Bronchial epithelial cell (primary cell): ENCODE data around the gene FYN. TPM values are rescaled to one million over a fixed set of nuclear protein-coding genes. Genes with fewer than 3 reads are reported as not detected.

Experiments
- DNase-seq: peaks from one replicate; pipeline ENCODE4 v3.0.0-alpha.2; 2010; ENCODE audit warnings: low read depth
- FAIRE-seq: peaks from 2 replicates; lab custom pipeline; 2011; peaks lifted over from hg19 to GRCh38; lab: Jason Lieb, UNC
- H3K27me3 ChIP-seq: 2 replicates; pipeline ENCODE4 v1.5.1; 2011; ENCODE audit warnings: low read length; ENCODE audit not compliant: control insufficient read depth, insufficient read depth
- H3K36me3 ChIP-seq: 2 replicates; pipeline ENCODE4 v1.5.1; 2011; ENCODE audit warnings: low read length; ENCODE audit not compliant: control insufficient read depth, insufficient read depth
- H3K4me3 ChIP-seq: 2 replicates; pipeline ENCODE4 v1.5.1; 2011; ENCODE audit warnings: mild to moderate bottlenecking, low read depth, low read length, control low read depth
- total RNA-seq: library from RNA; depleted of rRNA; stranded (reverse); fragments of >200 nt; gene quantifications from 2 replicates; pipeline ENCODE4 v1.2.1, GENCODE V29; 2014
- TF ChIP-seq, protein P1 (sequence below): IDR thresholded peaks from 2 replicates; pipeline ENCODE4 v1.5.1; 2011; ENCODE audit warnings: mild to moderate bottlenecking, moderate library complexity, low read length, control low read depth, inconsistent platforms; ENCODE audit not compliant: insufficient read depth, severe bottlenecking

The FYN gene
- total RNA-seq, 1 donor from 2014 or later: 38.7 TPM

DNA sequence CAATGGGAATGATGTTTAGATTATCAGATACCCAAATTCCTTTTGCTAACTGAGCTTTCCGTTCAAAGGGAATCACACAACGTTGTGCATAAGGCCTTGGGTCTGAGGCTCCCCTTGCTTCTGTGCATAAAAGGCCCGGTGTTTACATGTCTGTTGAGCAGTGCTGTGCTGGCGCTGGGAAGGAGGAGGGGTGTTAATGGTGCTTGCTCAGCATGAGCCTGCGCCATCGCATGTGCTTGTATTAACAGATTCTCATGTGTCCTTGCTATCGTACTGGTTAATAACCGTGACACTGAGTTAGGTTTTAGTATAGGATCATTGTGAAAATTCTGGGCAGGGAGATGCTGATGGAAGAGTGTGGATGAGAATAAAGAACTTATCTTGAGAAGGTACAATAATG lies 205.3 kb downstream of the FYN start:
- H3K27me3 ChIP-seq: no peaks in the 10 kb centered on the region
- DNase-seq: no peak
- H3K36me3 ChIP-seq: no peaks in the 10 kb centered on the region
- no peak overlapping the region for H3K4me3 ChIP-seq
- TF ChIP-seq, protein P1, sequence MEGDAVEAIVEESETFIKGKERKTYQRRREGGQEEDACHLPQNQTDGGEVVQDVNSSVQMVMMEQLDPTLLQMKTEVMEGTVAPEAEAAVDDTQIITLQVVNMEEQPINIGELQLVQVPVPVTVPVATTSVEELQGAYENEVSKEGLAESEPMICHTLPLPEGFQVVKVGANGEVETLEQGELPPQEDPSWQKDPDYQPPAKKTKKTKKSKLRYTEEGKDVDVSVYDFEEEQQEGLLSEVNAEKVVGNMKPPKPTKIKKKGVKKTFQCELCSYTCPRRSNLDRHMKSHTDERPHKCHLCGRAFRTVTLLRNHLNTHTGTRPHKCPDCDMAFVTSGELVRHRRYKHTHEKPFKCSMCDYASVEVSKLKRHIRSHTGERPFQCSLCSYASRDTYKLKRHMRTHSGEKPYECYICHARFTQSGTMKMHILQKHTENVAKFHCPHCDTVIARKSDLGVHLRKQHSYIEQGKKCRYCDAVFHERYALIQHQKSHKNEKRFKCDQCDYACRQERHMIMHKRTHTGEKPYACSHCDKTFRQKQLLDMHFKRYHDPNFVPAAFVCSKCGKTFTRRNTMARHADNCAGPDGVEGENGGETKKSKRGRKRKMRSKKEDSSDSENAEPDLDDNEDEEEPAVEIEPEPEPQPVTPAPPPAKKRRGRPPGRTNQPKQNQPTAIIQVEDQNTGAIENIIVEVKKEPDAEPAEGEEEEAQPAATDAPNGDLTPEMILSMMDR: no peak
- no peak for FAIRE-seq

DNA sequence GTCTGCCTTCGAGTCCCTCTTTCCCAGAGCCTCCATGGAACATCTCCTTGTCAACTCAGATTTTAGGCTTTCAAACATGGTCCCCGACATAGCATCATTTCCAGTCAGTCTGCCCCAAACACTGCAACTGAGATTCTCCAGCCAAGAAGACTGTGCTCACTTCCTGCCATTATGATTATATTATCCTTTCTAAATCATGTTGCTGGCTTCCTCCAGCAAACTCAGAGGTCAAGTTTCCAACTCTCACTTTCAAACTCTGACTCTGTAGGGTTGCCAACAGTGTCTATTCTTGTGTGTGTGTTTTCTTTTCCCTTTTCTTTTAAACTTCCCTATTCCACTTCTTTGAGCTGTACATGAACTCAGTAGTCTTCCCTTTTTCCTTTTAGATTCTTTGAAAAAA lies 206.4 kb downstream of the FYN start:
- no peaks in the 10 kb centered on the region for H3K36me3 ChIP-seq
- no peak for FAIRE-seq
- H3K27me3 ChIP-seq: no peaks in the 10 kb centered on the region
- DNase-seq: no peak
- no peak overlapping the region for H3K4me3 ChIP-seq
- TF ChIP-seq, protein P1: no peak

DNA sequence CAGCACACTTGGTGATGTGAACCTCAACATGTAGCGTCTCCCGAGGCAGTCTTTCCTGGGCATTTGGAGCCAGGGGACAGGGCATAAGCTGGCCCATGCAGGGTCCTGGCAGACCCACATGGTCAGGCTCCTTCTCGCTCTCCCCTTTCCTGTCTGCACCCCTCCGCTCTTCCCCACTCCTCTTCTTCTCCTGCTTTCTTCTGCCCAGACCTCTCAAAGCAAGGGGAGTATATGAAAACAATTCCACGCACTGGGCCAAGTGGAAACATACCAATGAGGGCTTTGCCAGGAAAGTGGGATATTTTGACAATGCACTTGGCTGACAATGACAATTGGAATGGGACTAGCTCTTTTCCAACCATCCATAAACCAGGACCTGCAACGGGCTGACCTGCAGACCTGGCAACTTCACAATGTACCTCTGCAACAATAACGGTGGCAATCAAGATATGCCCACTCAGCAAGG lies 208.7 kb downstream of the FYN start:
- H3K4me3 ChIP-seq: no peak overlapping the region
- no peaks in the 10 kb centered on the region for H3K27me3 ChIP-seq
- TF ChIP-seq, protein P1: no peak
- no peaks in the 10 kb centered on the region for H3K36me3 ChIP-seq
- DNase-seq: no peak
- no peak for FAIRE-seq

DNA sequence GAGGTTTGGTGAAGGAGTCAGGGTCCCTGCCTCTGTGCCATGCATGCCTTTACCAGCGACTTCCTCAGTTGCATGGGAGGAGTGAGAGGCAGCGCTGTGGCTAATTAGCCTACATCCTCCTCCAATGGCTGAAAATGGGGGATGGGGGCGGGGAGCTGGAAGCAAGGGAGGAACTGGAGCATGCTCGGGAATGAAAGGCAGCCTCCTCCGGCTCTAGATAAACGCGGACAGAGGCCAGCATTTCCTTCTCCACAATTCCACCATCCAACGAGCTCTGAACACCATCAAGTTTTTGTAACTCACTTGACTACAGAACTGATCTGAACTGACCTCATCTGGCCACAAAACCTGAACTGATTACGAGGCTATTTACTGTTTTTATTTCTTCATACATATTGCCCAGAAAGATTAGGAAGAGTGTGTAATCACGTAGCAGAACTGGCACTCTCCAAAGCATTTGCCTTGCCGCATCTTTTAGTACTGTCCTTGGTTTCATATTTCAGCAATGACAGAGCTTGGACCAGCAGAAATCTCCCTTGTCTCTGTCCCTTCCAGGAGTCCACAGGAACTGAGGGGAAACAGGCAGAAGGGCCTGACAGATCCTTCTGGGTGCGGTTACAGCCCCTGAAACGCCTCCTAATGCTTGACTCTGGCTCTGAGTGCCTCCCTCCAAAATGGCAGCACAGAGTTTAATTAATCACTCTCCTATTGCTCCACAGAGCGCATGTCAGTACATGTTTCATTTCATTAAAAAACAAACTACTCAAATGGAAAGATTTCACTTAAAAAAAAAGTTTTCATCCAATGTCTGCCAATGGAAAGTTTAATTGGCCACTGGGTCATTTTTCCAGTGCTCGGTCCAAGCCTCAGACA lies 209.3 kb downstream of the FYN start:
- Histone ChIP-seq H3K27me3 (no peaks in the 10 kb centered on the region), H3K36me3 (no peaks in the 10 kb centered on the region), H3K4me3 (no peak overlapping the region)
- DNase-seq (no peak), FAIRE-seq (peak; percentile 7)
- TF ChIP-seq, protein P1: no peak

DNA sequence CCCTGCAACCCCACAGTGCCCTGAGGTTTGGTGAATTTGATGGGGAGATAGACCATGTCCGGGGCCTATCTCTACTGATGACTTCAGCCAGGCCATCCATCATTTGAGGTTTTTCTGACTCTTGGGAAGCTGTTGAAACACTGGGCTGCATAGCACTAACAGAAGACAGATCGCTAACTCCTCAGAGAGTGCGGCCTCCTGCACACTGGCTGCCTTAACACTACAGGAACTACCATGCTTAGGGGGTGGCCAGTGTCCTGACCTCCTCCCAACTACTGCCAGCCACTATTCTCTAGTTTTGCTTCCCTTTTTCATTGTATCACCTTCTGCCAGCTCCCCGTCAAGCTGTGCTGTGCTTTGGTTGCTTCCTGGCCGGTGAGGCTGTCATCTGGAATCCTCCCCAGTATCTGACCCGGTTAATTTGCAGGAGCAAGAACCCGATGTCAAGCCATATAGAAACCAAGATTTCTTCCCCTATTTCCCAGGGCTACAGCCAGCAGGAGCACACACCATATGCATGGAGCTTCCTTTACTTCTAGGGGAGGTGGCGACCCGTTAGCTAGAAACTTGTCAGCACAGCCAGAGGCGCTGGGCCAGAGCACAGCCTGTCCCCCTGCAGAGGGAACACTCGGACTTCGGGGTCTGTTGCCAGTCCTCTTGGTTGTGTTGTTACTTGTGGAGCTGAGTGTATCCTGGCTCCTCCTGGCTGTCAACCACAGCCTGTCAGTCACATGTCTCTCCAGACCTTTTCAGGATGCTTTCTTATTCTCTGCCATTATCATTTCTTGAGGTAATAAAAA lies 210.3 kb downstream of the FYN start:
- TF ChIP-seq, protein P1: no peak
- Histone ChIP-seq H3K36me3 (no peaks in the 10 kb centered on the region), H3K4me3 (no peak overlapping the region), H3K27me3 (no peaks in the 10 kb centered on the region)
- FAIRE-seq (no peak), DNase-seq (no peak)
